HG02840 (cell line): Measurements from ENCODE around the gene NADSYN1.

Source experiments
- ATAC-seq: cut with Tn5 transposase; IDR thresholded peaks from one replicate; pipeline ENCODE4 v1.9.1; 2021; ENCODE audit warnings: mild to moderate bottlenecking, moderate library complexity, moderate number of reproducible peaks; ENCODE audit not compliant: unreplicated experiment, low FRiP score

NADSYN1 gene

GRCh38 chr11:71485466-71485865 is 32.5 kb downstream of the NADSYN1 start:
- no peak for ATAC-seq

DNA sequence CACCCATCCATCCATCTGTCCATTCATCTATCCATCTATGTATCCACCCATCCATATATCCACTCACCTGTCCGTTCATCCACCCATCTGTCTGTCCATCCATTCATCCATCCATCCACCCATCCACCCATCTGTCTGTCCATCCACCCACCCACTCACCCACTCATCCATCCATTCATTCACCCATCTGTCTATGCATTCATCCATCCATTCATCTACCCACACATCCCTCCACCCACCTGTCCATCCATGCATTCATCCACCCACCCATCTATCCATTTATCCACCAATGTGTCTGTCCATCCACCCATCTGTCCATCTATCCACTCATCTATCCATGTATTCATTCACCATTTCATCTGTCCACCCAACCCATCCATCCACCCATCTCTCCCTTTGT is 33.3 kb downstream of the NADSYN1 start:
- ATAC-seq: no peak

DNA sequence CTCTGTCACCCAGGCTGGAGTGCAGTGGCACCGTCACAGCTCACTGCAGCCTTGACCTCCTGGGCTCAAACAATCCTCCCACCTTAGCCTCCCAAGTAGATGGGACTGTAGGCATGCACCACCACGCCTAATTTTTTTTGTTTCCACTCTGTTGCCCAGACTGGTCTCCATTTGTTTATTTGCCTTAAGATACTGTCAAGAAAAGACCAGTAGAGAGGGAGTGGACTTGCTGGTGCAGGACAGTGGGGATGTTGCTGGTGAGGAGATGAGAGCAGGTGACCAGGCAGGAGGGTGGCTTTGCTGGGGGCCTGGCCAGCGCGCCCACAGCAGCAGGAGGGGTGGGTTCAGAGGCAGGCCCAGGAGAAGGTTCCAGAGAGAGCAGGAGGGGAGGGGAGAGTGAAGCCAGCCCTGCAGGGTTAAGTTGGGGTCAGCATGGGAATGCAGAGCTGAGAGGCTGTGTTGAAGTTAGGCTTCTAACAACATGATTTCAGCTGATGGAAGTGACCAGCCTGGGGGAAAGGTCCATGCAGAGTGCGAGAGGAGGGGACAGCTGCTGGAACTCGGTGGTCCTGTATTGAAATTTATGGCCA is 35.8 kb downstream of the NADSYN1 start:
- no peak for ATAC-seq

- ATAC-seq: no peak
These were observed 36.5 kb downstream of the NADSYN1 start for GRCh38 chr11:71489311-71490043.

- no peak for ATAC-seq
These were observed 37.2 kb downstream of the NADSYN1 start for GRCh38 chr11:71490044-71490730.

- no peak for ATAC-seq
These were observed 37.9 kb downstream of the NADSYN1 start for GRCh38 chr11:71490731-71491390.

DNA sequence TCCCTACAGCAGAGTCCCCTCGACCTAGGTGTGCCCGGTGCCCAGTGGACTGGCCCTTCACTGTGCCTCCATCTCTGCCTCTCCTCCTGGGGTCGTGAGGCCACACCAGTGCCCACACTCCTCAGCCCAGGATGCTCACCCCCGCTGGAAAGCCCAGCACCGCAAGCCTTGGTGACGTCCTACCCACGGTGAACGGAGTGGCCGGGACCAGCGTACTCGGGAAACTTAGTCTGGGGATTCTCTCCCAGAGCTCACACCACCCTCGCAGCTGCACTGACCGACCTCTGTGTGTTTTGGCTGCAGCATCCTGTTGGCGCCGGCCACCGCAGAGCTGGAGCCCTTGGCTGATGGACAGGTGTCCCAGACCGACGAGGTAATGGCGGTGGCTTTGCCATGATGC is 38.5 kb downstream of the NADSYN1 start:
- no peak for ATAC-seq

- ATAC-seq: no peak
These were observed 38.9 kb downstream of the NADSYN1 start for GRCh38 chr11:71491940-71492339.

DNA sequence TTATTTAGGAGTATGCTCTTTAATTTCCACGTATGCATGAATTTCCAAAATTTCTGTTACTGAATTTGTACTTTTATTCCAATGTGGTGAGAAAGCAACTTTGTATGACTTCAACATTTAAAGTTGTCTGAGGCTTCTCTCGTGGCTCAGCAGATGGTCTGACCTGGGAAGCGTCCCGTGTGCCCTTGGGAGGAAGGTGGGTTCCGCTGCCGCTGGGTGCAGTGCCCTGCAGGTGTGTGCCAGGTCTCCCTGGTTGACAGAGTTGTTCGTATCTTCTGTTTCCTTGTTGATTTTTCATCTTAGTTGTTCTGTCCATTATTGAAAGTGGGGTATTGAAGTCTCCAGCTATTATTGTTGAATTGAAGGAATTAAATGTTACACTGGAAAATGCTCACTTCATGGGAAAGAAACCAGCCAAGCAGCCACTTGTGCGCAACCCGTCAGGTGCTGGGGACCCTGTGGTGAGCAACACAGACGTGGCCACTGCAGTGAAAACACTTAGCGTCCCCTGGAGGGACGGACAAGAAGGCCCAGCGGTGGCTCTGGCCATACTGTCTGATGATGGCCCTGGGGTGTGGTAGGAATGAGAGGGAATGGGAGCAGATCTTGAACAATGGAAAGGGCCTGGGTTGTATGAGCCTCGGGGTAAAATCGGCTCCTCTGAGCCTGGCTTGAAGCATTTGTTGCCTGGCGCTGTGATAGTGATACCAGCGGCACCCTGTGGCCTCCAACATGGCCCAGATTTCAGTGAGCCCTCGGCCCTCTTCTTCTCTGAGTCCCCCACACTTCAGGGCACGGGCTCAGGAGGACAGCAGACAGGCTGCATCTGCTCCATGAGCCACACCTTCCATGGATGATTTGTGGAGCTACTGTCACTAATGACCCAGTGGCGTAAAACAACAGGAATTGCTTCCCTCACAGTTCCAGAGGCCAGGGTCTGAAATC is 42.6 kb downstream of the NADSYN1 start:
- no peak for ATAC-seq

DNA sequence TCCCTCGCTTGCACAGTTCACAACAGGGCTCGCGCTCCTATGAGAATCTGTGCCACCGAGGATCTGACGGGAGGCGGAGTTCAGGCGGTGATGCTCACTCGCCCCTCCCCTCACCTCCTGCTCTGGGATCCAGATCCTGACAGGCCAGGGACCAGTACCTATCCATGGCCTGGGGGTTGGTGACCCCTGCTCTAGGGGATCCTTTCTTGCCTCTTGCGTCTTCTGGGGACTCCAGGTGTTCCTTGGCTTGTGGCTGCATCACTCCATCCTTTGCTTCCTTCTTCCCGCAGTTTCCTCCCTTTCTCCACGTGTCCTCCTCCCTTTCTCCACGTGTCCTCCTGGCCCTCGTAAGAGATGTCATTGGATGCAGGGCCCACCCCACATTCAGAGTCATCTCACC is 43.4 kb downstream of the NADSYN1 start:
- no peak for ATAC-seq

GRCh38 chr11:71498091-71498490 is 45.1 kb downstream of the NADSYN1 start:
- ATAC-seq: no peak

- no peak for ATAC-seq
These were observed 46.1 kb downstream of the NADSYN1 start for GRCh38 chr11:71499125-71499524.

DNA sequence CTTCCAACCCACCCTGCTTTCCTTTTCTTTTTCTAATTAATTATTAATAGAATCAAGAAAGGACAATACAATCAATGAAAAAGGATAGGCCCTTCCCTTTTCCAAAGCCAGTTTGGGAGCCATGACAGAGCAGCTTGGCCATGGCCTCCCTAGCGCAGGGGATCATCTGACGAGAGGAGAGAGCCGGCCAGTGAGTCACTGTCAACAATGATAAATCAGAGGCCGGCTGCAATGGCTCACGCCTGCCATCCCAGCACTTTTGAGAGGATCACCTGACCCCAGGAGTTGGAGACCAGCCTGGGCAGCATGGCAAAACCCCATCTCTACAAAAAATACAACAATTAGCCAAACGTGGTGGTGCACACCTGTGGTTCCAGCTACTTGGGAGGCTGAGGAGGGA is 46.5 kb downstream of the NADSYN1 start:
- ATAC-seq: no peak

GRCh38 chr11:71500601-71501021 is 47.6 kb downstream of the NADSYN1 start:
- ATAC-seq: no peak

GRCh38 chr11:71501071-71501985 is 48.3 kb downstream of the NADSYN1 start:
- ATAC-seq: no peak

GRCh38 chr11:71502026-71502425 is 49.0 kb downstream of the NADSYN1 start:
- ATAC-seq: no peak

GRCh38 chr11:71502871-71503435 is 50.0 kb downstream of the NADSYN1 start:
- no peak for ATAC-seq

GRCh38 chr11:71504531-71504930 is 51.5 kb downstream of the NADSYN1 start:
- no peak for ATAC-seq

GRCh38 chr11:71505001-71505400 is 52.0 kb downstream of the NADSYN1 start:
- ATAC-seq: no peak
